Measurements from ENCODE around the gene PTPN14. TPM values are rescaled to one million over a fixed set of nuclear protein-coding genes. Genes with fewer than 3 reads are reported as not detected.

The PTPN14 gene
- total and polyA plus RNA-seq, 2 experiments from 2014 or later = 18.7 to 70.2 TPM

DNA sequence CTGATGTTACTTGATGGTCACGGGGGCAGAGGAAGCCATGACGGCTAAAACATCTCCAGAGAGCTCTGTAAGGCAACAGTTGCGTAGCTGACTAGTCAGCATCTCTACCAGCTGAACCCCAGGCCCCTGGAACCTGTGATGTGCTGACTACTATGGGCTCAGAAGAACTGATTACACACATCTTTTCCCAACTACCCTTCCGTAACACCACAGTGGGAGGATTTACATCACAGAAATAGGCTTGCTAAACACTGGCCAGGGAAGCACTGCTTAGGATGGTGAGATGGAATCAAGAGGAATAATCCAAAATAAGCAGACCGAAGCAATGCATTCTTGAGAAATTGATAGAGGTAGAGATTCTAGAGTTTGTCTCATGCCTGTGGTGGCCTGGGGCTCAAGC, 148.0 kb downstream of the PTPN14 start (continued):
- no peak for TF ChIP-seq POLR2AphosphoS5 (IDR thresholded peaks at IDR 0.05; ENCODE audit: low read depth)

- Histone ChIP-seq H3K36me3 (ENCODE audit: insufficient read depth) (peaks cover 3% of the 10 kb centered on the region; the same call in 1 of the 2 replicates), H3K27me3 (ENCODE audit: insufficient read depth) (no peaks in the 10 kb centered on the region), H3K79me2 (replicated peaks; ENCODE audit: insufficient read depth) (no peaks in the 10 kb centered on the region; the same call in 1 of the 2 replicates), H2AFZ (no peak overlapping the region), H3K4me2 (no peak overlapping the region), H3F3A (replicated peaks; ENCODE audit: low read depth) (no peaks in the 10 kb centered on the region), H3K9me2 (ENCODE audit: insufficient read depth) (no peaks in the 10 kb centered on the region), H4K20me1 (replicated peaks; ENCODE audit: insufficient read depth) (no peaks in the 10 kb centered on the region), H3K27ac (ENCODE audit: low read depth) (no peak overlapping the region), H3K4me3 (no peak overlapping the region), H3K4me1 (ENCODE audit: insufficient read depth) (peaks cover 26% of the 10 kb centered on the region)
- TF ChIP-seq REST (IDR thresholded peaks at IDR 0.05; ENCODE audit: unreplicated experiment) (no peak), ETS1 (IDR thresholded peaks at IDR 0.05) (no peak), JUNB (IDR thresholded peaks at IDR 0.05; ENCODE audit: unreplicated experiment) (no peak), ZNF114 (CRISPR knock-in tag; IDR thresholded peaks at IDR 0.05) (no peak), STAT1 (IDR thresholded peaks at IDR 0.05; ENCODE audit: unreplicated experiment) (no peak), CTCF (conservative IDR thresholded peaks at IDR 0.05; ENCODE audit: low read depth in 2 of 2) (no peak), CREB1 (CRISPR knock-in tag; IDR thresholded peaks at IDR 0.05; ENCODE audit: low read depth) (no peak), ZNF331 (CRISPR knock-in tag; IDR thresholded peaks at IDR 0.05; ENCODE audit: low read depth) (no peak), POLR2AphosphoS5 (IDR thresholded peaks at IDR 0.05; ENCODE audit: low read depth) (no peak), NANOG (IDR thresholded peaks at IDR 0.05; ENCODE audit: borderline replicate concordance) (no peak), EZH2 (IDR thresholded peaks at IDR 0.05; ENCODE audit: low read depth, unreplicated experiment) (no peak), ZNF462 (CRISPR knock-in tag; IDR thresholded peaks at IDR 0.05) (no peak), EZH2phosphoT487 (IDR thresholded peaks at IDR 0.05; ENCODE audit: unreplicated experiment) (no peak)
- Mint-ChIP-seq H3K4me1 (peaks cover 40% of the 10 kb centered on the region), H3K9me3 (no peaks in the 10 kb centered on the region), H3K4me3 (no peak overlapping the region), H3K27me3 (ENCODE audit: insufficient read depth, low read depth, poor library complexity) (peaks cover 4% of the 10 kb centered on the region), H3K36me3 (ENCODE audit: low read depth) (peaks cover 30% of the 10 kb centered on the region), H3K27ac (no peak overlapping the region)
- no peak for ATAC-seq
- DNase-seq (ENCODE audit: low spot score) = no peak
These were observed 148.8 kb downstream of the PTPN14 start for GRCh38 chr1:214402613-214403083.

All from GM23338 (cell line).